HG03571 (cell line): ENCODE data around the gene CDH4.
"Not testable (repeated sequence)": the region's sequence is repeated elsewhere in the genome, so short reads cannot be mapped to it uniquely, and the experiment has no call there.

ENCODE experiments used
- ATAC-seq: cut with Tn5 transposase; IDR thresholded peaks from one replicate; pipeline ENCODE4 v1.9.1; 2021; ENCODE audit not compliant: unreplicated experiment

CDH4 gene

DNA sequence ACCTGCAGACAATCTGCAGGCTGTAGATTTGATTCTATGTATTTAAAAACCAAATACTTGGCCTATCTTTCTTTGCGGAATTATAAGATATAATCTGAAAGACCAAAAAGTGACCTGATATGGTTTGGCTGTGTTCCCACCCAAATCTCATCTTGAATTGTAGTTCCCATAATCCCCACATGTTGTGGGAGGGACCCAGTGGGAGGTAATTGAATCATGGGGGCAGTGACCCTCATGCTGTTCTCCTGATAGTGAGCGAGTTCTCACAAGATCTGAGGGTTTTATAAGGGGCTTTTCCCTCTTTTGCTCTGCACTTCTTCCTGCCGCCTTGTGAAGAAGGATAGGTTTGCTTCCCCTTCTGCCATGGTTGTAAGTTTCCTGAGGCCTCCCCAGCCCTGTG, 201.6 kb downstream of the CDH4 start:
- not testable (repeated sequence) for ATAC-seq

DNA sequence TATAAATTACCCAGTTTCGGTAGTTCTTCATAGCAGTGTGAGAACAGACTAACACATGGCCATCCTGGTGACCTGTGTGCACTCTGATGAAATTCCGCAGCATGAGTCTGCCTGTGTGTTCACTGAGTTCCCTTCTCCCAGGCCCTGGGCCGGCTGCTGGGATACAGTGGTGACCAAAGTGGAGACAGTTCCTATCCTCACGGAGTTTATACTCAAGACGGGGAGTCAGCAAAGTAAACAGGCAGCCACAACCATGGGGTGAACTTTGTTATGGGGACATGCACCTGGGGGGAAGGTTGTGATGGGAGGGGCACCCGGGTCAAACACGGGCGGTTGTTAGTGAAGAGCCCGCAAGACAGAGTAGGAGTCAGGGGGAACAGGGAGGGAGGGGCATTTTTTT, 202.0 kb downstream of the CDH4 start:
- no peak for ATAC-seq

DNA sequence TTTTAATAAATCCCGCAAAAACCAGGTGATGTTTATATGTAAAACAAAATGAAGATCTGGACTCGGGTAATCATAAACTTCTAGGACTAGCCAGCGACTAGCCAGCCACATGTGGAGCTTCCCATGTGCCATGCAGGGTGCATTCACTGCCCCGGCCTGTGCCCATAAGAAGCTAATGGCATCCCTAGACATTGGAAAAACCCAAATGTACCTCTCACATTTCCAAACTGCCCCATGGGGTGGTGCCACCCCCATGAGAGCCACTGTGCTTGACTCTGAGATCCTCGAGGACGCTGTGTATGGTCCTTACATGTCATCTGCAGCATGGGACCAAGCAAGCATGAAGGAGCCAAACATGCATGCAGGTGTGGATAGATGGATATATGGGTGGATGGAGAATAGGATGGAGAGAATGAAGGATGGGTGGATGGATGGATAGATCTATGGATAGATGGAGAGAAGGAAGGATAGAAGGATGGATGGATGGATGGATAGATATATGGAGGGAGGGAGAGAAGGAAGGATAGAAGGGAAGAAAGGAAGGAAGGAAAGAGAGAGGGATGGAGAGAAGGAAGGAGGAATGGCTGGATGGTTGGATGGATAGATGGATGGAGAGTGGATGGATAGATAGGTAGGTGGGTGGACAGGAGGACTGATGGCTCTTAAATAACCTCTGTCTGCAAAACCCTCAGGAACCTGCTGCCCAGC, 203.6 kb downstream of the CDH4 start:
- ATAC-seq, result no peak

DNA sequence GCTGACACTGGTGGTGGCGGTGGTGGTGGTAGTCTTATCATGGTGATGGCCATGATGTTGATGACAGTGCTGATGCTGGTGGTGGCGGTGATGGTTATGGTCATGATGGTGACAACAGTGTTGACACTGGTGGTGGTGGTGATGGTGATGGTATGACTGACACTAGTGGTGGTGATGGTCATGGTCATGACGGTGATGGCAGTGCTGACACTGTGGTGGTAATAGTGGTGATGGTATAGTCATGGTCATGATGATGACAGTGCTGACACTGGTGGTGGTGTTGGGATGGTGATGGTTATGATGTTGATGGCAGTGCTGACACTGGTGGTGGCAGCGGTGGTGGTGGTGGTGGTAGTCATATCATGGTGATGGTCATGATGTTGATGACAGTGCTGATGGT, 205.7 kb downstream of the CDH4 start:
- no peak for ATAC-seq

DNA sequence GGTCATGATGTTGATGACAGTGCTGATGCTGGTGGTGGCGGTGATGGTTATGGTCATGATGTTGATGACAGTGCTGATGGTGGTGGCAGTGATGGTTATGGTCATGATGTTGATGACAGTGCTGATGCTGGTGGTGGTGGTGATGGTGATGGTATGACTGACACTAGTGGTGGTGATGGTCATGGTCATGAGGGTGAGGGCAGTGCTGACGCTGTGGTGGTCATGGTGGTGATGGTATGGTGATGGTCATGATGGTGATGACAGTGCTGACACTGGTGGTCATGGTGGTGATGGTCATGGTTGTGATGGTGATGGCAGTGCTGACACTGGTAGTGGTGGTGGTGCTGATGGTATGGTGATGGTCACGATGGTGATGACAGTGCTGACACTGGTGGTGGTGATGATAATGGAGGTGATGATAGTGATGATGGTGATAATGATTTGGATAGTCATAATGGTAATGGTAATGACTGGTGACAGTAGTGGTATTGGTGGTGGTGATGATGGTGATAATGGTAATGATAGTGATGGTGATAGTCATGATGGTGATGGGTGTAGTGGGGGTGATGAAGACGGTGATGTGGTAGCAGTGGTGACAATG, 206.2 kb downstream of the CDH4 start:
- no peak for ATAC-seq

DNA sequence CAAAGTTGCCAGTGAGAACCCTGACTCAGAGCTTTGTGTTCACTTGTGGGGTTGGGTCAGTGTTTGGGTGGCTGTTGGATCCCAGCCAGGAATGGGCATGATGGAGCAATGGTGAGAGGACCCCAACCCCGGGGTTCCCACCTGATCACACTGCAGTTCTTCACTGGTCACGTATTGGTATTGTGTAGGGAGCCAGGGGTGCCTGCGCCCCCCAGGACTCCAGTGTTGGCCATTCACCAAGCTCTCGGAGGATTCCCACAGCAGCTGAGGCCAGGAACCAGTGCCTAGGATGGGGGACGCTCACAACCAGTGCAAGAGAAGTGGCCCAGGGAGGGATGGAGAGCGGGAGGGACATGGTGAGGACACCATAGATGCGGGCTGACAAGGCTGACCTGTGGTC, 207.2 kb downstream of the CDH4 start:
- ATAC-seq, result no peak

DNA sequence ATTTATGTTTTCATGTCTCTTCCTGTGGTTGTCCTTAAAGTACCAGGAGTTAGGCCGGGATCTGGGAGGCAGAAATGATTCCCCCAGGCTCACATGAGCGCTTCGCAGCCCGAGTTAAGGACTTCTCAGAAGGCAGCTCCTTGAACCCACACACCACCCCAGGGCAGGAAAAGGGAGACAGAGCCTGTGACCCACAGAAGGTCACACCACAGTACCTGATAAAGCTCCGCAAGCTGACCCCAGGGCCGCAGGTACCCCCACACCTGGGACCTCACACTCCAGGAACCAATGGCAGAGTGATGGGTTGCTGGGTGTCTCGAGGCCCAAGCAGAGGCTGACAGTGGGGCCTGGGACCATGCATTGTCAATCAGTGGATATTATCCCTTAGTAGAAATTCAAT, 207.6 kb downstream of the CDH4 start:
- no peak for ATAC-seq

DNA sequence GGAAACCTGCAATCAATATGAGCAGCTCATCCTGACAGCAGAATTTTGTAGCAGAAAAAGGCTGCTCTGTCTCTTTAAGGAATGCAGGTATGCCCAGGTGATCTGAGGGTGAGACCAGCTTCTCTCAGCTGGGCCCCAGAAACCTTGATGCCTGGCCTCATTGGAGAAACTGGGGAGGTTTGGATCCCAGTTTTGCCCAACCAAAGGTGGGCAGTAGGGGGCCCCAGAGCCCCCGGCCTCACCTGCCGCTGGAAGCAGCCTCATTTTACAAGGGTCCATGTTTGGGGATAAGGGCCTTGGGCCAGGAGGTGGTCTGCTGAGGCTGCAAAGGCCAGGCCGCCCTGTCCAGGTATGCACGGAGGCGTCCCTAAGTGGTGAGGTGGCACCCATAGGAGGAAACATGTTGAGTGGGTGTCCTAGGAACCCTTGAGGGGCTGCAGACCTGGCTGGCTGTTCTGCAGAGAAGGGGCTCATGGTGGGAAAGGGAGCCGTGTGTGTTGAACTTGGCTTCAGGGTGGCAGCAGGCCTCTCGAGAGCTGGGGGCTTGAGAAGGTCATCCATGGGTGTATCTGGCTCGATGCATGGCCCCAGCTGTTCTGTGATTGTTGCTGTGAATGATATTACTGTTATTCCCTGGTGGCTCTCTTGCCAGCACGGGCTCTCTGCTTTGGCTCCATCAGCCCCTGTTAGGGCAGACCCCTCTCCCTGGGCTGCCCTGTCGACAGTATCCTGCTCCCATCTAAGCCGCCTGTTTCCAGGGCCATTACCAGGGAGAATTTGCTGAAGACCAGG, 208.4 kb downstream of the CDH4 start:
- ATAC-seq, result no peak

DNA sequence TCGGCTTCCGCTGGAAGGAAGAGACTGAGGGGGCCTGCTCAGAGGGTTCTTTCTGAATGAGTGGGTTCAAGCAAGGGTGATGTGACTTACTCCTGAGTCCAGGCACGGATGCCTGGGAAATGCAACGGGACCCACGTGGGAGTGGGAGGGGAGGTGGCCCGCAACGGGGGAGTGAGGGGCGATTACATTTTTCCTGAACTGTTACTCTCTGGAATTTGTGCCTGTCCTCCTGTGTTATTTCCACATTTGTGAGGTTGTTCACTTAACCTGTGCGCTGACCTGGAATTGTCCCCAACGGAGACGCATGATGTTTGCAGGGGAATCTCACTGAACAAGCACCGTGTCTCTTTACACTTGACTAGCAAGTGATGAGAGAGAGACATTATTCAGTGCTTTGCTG, 209.4 kb downstream of the CDH4 start:
- no peak for ATAC-seq

DNA sequence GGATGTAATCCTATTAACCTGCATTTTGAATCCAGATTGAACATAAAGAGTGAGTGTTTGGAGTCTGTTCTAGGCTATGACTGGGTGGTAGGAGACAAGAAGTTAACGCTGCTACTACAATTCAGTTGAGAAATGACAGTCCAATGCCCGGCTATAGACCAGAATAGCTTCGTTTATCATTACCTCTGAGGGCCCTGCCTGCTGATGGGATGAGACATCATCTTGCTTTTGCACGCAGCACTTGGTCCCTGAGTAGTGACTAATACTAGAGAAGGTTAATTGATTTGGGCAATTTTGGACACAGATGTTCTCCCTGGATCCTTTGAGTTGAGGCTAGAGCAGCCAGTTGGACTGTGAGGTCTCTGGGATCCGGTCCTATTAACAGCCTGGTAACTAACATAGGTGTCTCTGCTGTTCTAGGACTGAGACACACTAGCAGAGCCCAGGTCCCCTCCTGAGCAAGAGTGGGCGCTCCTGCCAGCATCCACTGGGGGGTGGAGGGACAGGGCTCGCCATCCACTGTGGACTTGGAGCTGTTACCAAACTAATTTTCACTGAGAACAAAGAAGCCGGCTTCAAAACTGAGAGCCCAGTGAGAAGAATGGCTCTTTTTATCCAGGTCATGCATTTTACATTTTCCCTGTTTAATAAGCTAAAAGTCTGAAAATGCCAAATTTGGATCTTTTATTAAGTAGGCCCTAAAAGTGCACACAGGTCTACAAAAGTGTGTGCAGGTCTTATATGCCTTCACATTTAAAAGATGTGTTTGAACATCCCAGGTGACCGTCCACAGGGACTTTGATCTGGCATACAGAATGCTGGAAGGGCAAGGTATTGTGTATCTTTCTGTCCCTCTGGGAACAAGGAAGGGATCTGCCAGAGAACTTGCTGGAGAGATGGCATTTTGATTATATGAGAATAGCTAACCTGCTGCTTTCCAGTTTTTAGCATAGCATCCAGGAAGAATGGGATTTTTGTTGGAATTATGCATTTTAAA, 212.5 kb downstream of the CDH4 start:
- no peak for ATAC-seq

DNA sequence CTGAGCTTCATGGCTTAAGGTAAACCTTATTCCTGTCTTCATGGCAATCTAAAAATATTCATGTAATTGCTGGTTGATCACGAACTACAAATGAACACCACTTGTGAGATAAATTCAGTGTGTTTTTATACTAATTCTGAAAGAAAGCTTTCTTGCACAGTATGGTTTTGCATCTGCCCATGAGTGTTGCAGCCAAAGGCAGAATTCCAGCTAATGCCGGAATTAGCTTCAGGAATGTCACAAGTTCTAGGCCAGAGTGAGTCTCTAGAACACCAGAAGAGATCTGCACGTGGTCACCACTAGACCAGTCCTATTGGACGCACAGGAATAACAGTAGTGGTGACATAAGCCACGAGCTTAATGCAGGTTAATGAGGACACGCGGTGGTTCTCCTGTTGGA, 223.7 kb downstream of the CDH4 start:
- no peak for ATAC-seq

DNA sequence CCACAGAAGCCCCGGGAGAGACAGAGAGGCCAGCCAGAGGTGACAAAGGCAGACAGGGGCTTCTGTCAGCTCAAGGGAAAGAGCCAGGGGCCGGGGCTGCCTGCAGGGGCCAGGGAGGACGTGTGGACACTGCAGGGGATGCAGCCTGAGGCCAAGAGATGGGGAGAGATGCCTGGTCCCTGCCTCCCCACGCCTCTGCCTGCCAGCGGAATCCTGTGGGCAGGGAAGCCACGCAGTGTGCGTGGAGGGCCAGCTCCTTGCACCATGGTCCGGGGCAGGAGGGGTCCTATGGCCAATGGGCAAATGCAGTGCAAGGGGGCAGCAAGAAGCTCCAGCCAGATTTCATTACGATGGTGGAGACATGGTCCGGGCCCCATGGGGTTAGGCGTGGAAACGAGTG, 224.9 kb downstream of the CDH4 start:
- ATAC-seq, result no peak

DNA sequence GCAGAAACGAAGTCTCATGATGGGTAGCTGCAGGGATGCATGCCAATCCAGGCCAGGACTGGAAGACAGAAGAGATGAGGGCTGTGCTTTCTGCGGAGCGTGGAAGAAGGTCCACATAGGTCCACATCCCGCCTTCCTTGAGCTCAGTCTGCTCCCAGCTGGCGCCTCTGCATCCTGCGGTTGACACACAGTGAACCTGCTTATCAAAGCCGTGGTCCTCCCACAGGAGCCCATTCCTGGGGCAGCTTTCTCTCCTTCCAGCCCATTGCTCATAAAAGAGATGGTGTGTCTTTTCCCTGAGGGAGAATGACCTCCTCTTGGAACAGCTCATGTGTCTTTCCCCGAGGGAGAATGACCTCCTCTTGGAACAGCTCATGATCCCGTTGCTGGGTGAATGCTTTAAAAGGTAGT, 225.4 kb downstream of the CDH4 start:
- ATAC-seq, result no peak

DNA sequence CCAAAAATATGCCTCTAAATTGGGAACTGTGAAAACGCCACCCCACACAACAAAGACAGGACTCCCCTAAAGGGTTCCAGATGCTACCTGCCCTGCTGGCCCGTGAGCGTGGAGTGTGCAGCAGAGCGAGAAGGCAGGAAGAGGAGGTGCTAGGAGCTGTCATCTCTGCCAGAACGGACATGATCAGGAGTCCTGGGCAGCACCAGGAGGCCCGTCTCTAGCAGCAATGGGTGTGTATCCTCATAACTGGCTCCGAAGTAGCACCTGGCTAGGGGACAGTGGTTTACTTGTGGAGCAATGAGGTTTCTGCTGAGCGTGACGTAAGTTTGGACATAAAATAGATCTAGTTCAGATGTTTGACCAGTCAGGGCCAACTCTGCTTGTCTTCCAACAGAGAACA, 226.0 kb downstream of the CDH4 start:
- no peak for ATAC-seq

DNA sequence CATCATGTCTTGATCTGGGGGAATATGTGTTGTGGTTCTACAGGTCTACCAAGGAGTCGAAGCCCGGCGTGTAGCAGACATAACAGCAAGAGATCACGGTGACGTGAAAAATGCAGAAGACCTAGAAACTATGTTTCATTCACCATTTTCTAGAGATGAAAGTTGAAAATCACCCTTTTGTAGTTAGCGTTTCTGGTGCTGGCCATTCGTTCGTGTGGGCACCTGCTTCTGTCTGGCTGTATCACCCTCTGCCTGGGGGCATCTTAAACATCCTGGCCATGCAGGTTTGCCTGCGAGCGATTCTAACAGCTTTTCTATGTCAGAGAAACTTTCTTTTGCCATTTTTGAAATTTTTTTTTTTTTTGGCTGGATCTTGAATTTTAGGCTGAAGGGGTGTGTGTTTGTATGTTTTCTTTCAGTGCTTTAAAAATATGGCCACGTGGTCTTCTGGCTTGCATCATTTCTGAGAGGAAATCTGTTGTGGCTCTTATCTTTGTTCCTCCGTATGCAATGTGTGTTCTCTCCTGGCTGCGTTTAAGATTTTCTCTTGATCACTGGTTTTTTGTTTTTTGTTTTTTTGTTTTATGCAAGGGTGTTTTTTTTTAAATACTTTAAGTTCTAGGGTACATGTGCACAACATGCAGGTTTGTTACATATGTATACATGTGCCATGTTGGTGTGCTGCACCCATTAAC, 226.7 kb downstream of the CDH4 start:
- ATAC-seq, result no peak

DNA sequence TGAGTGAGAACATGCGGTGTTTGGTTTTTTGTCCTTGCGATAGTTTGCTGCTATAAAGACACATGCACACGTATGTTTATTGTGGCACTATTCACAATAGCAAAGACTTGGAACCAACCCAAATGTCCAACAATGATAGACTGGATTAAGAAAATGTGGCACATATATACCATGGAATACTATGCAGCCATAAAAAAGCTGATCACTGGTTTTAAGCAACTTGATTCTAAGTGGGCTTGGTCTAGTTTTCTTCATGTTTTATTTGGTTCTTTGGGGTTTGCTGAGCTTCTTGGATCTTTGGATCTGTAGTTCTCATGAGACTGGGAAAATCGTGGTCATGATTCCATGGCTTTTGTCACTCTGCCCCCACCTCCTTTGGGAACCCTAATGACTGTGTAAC, 227.4 kb downstream of the CDH4 start:
- not testable (repeated sequence) for ATAC-seq

DNA sequence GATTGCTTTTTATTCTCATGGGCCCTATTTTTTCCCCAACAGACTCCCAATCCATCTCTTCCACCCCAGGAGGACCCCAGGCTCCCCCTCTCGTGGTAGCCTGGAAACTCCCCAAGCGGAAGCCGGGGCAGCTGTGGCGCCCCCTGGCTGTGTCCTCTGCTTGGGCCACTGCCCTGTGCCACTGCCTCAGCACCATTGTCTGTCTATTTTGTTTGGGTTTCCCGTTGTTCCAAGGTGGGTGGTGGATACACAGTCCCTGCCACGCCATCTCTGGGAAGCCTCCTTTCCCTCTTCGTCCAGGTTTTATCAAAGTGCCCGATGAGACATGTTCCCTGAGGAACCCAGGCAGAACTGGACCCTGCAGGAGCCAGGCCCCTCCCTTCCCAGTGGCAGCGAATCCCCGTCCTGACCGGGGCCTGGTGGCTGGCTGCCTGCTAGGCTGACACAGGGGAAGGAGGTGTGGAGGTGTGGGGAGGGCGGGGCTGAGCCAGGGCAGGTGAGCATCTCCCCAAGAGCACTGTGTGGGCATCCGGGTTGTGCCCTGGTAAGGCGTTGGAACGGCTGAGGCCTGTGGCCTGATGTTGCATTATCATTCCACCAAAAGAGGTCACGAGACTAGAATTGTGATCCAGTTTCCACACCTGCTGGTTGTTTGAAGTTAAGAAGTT, 228.2 kb downstream of the CDH4 start:
- no peak for ATAC-seq

DNA sequence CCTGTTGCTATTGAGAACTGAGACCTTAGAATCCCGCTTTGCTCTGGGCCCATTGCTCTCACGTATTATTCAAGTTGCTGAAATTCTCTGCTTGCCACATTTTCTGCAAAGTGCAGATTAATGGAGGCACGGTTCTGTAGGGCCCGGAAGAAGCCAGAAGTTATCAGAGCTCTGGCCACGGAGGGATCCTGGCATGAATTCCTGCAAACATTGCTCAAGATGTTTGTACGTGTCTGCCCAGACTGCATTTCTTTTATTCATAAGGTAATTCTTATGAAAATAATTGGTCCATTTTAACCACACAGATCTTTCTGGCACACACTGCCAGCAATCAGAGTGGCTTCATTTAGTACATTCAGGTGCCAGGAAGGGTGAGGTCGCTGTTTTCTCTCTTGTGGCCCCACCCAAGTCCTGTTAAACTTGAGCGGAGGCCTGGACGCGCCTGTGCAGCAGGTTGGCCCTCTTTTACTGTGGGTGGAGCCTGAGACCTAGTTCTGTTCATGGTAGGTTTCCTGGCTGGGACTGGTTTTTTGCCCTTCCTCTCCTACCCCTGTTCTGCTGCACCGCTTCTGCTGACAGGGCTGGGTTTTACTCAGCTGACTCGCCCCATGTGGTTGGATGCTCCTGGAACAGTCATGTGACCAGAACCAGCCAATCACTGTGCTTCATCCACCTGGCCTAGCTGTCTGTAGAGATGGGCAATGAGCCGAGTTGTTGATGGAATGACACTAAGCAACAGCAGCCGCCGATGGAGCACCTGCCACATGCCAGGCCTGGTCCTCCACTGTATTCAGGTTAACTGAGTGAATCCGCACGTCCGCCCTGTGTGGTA, 230.2 kb downstream of the CDH4 start:
- no peak for ATAC-seq

DNA sequence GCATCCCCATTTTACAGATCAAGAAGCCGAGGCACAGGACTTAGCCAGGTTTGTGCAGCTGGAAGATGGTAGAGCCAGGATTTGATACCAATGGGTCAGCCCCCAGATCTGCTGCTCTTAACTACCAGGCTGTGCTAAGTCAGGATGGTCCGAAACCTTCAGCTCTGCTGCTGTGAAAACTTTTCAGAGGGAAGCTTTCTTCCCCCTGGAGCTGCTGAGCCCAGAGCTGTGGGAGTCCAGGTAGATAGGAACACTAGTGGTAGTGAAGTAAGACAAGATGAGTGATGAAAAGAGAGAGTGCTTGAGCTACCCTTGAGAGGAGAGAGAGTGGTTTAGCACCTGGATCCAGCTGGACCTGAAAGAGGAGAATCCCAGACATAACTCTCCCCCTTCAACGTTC, 230.8 kb downstream of the CDH4 start:
- no peak for ATAC-seq
